HG03095 (cell line): ENCODE measurements around the gene AKT3.

Source experiments
- ATAC-seq: cut with Tn5 transposase; IDR thresholded peaks from one replicate; pipeline ENCODE4 v1.9.1; 2021; ENCODE audit warnings: moderate library complexity; ENCODE audit not compliant: unreplicated experiment

AKT3 gene

DNA sequence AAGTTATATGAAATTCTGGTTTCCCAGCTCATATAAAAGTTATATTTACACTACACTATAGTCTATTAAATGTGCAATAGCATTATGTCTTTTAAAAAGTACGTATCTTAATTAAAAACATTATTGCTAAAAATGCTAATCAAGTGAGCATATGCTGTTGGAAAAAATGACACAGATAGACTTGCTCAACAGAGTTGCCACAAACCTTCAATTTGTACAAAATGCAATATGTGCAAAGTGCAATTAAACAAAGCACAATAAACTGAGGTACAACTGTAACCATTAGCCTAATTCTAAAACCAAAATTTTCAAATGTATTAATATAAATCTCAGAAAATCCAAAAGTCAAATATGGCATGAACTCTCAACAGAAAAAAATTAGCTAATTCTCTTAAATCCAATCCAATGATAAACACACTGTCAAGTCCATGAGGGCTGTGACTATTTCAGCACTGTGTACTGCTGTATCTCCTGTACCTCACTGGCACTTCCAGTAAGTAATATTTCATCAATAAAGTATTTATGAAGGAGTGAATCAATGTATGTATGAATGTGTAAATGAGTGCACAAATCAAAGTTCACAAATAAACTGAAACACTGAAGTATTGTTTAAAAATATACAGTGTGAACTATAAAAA is 116.3 kb downstream of the AKT3 start:
- ATAC-seq, result no peak

DNA sequence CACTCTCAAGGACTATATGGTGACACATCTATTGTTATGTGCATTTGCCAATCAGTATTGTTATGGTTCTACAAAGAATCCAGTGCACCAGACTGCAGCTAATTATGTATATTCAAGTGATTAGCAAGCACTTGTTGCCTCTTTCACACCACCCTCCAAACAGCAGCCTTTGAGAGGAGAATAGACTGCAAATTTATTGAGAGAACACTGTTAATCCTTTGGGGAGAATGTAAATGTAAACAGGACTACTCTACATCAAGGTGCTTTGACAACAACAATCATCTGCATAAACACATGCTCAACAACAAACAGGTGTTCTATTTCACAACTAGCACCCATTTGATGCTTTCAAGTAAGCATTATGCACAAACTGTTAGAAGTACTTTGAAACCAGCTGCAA is 117.4 kb downstream of the AKT3 start:
- no peak for ATAC-seq

DNA sequence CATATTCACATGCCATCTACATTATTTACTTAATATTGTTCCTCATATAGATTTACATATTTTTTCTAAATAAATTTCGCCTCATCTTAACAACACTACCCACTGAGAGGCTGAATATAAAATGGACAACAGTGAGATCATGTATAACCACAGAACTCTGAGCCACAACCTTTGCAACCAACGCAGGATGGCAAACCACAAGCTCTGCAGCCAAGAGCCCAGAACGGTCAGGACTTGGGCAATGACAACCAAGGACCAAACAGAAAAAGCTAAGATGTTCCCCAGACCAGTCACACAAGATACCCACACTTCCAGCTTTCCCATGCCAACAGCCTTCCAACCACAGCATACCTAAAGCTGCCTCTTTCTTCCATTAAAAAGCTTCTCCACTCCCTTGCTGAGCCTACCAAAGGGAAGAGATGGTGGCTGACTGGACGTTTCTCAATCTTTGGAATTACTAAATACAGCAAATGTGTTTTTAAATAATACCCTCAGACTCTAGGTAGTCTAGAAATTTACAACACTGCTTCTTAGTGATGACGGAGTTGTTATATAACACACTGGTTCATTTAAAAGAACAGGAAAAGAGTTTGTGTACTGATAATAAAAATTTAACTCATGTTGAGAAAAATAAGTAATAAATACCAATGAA is 117.9 kb downstream of the AKT3 start:
- no peak for ATAC-seq

GRCh38 chr1:243731301-243731891 is 118.6 kb downstream of the AKT3 start:
- no peak for ATAC-seq

DNA sequence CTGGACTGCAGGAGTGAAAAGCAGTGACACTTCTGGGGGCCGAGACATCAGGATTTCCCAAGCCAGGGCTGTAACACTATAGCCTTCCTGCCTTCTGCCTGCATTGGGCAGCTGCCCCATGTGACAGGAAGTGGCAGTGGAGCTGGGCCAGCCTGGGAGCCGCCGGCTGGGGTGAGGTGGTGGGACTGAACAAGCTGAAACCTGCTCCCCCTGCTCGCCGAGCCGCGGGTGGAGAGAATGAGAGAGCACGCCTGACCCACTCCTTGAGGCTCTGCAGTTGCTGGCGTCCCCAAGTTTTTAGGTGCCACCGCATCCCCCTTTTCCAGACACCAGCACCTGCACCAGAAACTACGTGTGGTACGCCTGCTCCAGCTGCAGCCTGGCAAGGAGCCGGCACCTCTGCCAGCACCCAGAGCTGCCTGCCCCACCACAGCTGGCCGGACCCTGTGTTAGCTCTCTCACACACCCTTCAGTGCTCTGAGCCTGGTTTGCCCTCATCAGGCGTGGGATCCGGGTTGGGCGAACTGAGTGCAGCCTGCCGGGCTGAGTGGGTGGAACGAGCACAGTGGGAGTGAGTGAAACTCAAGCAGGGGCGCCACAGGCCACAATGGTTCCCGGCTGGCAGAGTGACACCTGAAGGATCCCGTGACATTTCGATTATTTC is 119.4 kb downstream of the AKT3 start:
- ATAC-seq, result no peak

DNA sequence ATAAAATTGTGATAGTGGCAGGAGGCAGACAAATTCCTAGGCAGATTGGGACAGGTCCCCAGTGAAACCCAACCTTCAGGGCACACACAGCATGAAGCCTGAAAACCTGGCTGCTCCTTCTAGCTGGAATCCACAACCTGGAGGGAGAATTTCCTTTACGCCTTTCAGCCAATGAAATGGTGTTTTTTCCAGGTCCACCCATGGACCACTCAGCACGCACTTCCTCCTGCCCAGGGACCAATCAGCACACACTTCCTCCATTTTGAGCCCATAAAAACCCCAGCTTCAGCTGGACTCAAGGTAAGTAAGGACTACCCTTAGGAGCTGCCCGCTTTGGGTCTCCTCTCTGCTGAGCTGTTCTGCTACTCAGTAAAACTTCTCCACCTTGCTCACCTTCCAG is 120.1 kb downstream of the AKT3 start:
- no peak for ATAC-seq

DNA sequence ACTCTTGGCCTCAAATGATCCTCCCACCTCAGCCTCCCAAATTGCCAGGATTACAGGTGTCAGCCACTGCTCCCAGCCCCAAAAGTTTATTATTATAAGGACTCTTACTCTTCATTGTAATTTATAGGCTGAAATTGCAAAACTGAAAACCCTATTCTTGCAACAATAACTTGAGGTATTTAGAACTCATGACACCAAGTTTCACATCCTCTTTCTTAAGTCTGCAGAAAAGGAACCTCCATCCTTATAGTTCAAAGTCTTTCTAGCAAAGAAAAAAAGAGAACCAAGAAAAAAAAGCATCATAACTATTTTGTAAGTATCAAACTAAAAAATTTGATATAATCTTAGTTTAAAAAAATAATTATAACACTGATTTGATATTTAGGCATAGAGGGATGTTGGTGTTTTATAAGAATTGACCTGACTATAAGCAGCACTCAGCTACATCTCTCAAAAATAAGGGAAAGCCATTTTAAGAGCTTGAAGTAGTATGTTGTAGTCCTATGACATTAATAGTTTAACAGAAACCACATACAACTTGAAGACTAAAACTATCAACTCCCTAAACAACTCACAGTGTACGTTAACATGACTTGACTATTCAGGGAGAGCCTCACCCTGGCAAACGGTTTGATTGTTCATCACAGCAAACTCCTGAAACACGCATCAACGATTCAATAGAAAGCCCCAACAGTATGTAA is 122.4 kb downstream of the AKT3 start:
- peak; percentile 77 for ATAC-seq

- ATAC-seq, result peak; percentile 5
Measured at GRCh38 chr1:243726806-243727502, 123.1 kb downstream of the AKT3 start.

DNA sequence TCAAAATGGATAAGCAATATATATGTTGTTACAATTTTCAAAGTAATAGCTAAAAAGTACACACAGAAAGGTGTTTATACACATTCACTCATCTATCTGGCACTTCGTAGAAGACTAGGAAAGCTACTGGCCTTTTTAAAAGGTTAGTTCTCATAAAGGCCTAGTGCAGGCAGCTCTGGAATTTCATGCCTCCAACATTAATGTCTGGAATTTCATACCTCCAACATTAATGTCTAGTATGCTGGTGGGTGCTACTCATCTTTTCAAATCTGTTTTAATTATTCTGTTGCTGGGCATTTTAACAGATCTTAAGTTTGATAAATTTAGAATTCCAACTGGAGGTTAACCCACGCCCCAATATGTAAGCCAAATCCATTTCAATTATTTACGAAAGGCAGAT is 124.2 kb downstream of the AKT3 start:
- ATAC-seq, result no peak

DNA sequence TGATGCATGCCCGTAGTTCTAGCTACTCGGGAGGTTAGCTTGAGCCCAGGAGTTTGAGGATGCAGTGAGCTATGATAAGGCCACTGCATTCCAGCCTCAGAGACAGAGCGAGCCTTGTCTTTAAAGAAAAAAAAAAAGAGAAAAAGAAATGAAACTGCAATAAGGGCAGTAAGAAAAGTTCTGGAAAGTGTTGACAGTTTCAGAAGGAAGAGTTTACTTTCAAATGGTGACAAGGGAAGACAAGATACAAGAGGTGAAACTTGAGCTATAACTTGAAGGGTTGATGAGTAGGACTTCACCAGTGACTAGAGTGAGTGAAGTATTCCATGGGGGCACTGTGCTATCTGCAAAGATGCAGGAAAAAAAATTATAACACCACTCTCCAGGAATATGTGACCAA is 125.0 kb downstream of the AKT3 start:
- ATAC-seq, result no peak

GRCh38 chr1:243723458-243724043 is 126.5 kb downstream of the AKT3 start:
- no peak for ATAC-seq

GRCh38 chr1:243723050-243723449 is 127.0 kb downstream of the AKT3 start:
- ATAC-seq, result no peak

- no peak for ATAC-seq
Measured at GRCh38 chr1:243719476-243719875, 130.6 kb downstream of the AKT3 start.

DNA sequence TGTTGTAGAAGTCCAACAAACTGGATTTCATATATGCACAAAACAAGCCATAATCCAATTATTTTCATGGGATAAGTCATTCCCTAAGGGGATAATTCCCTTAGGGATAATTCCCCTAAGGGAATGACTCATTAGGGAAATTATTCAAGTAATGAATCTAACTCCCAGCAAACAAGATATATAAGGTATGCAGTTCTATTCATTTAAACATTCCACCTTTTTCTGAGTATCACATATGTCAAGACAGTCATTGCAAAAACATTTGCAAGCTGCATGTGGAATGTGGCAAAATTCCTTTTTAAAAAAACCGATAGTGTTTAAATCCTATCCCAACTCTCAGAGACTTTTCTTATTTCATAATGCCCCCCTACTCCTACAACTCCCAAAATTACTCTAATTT is 131.2 kb downstream of the AKT3 start:
- no peak for ATAC-seq

GRCh38 chr1:243718022-243718421 is 132.0 kb downstream of the AKT3 start:
- ATAC-seq, result no peak

DNA sequence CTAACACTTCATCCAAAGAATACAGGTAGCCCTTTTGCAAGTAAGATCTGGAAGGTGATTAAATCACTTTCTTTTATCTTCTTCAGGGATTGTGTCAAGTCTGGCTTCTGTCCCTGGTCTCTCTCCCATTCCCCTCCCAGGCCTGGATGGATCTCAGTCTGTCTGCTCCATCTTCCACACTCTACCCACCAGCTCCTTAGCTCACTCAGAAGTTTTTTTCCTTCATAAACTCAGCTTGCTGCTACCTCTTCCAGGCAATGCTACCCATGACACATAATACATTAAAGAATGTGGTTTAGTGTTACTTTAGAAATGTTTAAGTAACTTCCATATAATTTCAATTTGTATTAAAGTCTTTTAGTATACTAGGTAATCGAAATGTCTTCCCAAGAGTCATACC is 133.1 kb downstream of the AKT3 start:
- ATAC-seq, result no peak

DNA sequence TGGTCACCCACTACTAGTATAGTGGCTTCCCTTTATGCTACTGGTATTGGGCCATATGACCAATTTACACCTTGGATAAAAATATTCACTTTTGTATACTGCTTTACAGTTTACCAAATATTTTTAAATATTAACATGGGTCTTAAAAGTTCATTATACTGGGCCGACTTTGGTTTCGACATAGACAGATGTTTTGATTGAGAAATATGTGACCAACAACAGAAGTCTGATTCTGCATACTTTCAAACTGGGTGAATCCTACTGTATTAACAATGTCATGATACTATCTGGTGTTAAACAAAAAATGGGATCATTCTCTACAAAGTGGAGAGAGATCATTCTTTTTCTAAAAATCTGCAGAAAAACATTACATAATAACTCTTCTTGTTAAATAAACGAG is 134.8 kb downstream of the AKT3 start:
- no peak for ATAC-seq

DNA sequence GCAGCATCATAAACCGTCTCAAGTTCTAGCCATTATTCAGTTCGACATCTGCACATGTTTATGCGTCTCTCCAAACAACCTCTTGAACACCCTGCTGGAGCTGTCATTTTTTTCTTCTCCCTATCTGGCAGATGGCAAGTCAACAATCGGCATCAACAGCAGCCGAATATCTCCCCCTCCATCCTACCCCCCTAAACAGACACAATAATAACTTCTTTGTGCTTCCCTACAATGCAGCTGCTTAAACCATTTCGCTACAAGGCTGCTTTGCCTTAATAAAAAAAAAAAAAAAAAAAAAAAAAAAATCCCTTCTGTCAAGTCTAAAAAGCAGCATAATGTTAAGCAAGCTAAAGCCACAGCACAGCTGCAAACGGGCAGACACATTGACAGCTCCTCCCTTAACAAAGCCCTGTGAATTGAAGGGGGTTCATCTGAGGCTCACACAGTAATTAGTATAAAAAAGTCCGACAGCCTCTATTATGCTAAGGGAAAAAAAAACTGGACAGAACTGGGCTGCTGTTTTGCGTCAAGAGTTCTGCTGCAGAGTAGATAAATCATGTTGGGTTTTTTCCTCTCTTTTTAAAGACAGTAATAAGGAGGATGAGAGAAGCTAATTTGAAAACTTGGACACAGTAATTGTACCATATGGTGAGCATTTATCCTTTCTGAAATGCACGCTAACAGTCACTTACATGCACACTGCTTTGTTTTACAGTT is 136.4 kb downstream of the AKT3 start:
- ATAC-seq, result no peak

- no peak for ATAC-seq
Measured at GRCh38 chr1:243712941-243713340, 137.1 kb downstream of the AKT3 start.

- no peak for ATAC-seq
Measured at GRCh38 chr1:243712242-243712641, 137.8 kb downstream of the AKT3 start.
